Measurements from ENCODE around the gene SVIL. TPM values are rescaled to one million over a fixed set of nuclear protein-coding genes. Genes with fewer than 3 reads are reported as not detected.

Gene SVIL
- total RNA-seq, 1 experiment from 2014 or later, result 15.3 TPM

DNA sequence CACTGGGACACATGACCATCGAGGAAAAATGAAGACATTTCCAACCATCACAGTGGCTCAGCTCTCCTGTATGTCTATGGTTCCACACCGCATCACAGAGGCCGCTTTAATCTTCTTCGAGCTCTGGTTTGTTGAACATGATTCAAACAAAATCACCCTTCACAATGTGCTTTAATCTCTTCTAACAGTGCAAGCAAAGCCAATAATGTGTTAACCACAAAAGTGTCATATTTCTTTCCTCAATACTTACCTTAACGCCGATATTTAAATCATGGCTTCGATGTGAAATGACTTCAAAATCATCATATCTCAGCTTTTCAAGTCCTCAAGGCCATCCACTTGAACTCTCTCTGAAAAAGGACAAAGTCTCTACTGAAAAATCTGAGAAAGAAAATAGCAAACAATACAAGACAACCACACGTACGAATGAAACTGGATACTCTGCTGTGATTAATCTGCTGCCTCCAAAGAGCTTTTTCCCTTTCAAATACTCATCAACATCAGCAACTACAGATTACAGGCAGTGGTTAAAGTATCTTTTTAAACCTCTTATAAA is 23.0 kb upstream of the SVIL start:
- Histone ChIP-seq H3K27me3 (ENCODE audit: insufficient read depth, low read length) (no peaks in the 10 kb centered on the region), H2AK5ac (ENCODE audit: insufficient read length, low read length) (no peak overlapping the region), H2BK5ac (ENCODE audit: insufficient read length, low read length) (no peak overlapping the region), H3K79me2 (ENCODE audit: insufficient read depth, low read length) (no peaks in the 10 kb centered on the region), H3K4ac (ENCODE audit: low read depth, low read length) (no peak overlapping the region), H4K5ac (ENCODE audit: insufficient read length, low read depth, low read length) (no peak overlapping the region), H2BK20ac (ENCODE audit: low read depth, low read length, poor library complexity, severe bottlenecking) (no peak overlapping the region), H3K9ac (ENCODE audit: extremely low read depth, insufficient read length, low read length) (no peak overlapping the region), H3K27ac (ENCODE audit: insufficient read length, low read depth, low read length) (no peak overlapping the region), H3K56ac (ENCODE audit: insufficient read length, low read depth, low read length) (no peak overlapping the region), H2BK15ac (ENCODE audit: low read depth, low read length) (no peak overlapping the region), H3K79me1 (ENCODE audit: insufficient read depth, low read depth, low read length, poor library complexity, severe bottlenecking) (no peaks in the 10 kb centered on the region), H2BK120ac (ENCODE audit: low read depth, low read length, poor library complexity, severe bottlenecking) (no peak overlapping the region), H3K4me2 (ENCODE audit: insufficient read depth, insufficient read length, low read length) (no peak overlapping the region), H3K18ac (ENCODE audit: insufficient read length, low read depth, low read length) (no peak overlapping the region), H3K23ac (ENCODE audit: insufficient read length, low read depth, low read length) (no peak overlapping the region), H4K20me1 (ENCODE audit: control insufficient read depth, insufficient read depth, insufficient read length) (no peaks in the 10 kb centered on the region), H2AFZ (ENCODE audit: low read length) (no peak overlapping the region), H4K8ac (replicated peaks; ENCODE audit: insufficient read length, low read depth, low read length) (no peak overlapping the region), H3T11ph (ENCODE audit: low read length) (no peak overlapping the region), H3K14ac (ENCODE audit: insufficient read depth, low read length) (no peak overlapping the region), H2BK12ac (ENCODE audit: insufficient read length, low read depth, low read length) (no peak overlapping the region), H3K9me3 (ENCODE audit: control insufficient read depth, low read depth, low read length) (peaks cover 4% of the 10 kb centered on the region), H3K23me2 (ENCODE audit: insufficient read length, low read depth, low read length, poor library complexity, severe bottlenecking) (no peaks in the 10 kb centered on the region), H3K4me1 (ENCODE audit: insufficient read depth, low read length) (peaks cover 5% of the 10 kb centered on the region), H4K91ac (ENCODE audit: insufficient read length, low read depth, low read length) (no peak overlapping the region)
- no peak overlapping the region for H3K27ac Mint-ChIP-seq
- H3K4me1 Mint-ChIP-seq, result peaks cover 19 to 22% of the 10 kb centered on the region in 2 experiments
- peaks cover 10 to 23% of the 10 kb centered on the region in 2 experiments for H3K9me3 Mint-ChIP-seq
- 100% methylated on average over 2 of the region's 9 CpGs for WGBS (ENCODE audit: extremely low coverage, insufficient read length, low lambda C conversion rate)
- TF ChIP-seq, protein P1, sequence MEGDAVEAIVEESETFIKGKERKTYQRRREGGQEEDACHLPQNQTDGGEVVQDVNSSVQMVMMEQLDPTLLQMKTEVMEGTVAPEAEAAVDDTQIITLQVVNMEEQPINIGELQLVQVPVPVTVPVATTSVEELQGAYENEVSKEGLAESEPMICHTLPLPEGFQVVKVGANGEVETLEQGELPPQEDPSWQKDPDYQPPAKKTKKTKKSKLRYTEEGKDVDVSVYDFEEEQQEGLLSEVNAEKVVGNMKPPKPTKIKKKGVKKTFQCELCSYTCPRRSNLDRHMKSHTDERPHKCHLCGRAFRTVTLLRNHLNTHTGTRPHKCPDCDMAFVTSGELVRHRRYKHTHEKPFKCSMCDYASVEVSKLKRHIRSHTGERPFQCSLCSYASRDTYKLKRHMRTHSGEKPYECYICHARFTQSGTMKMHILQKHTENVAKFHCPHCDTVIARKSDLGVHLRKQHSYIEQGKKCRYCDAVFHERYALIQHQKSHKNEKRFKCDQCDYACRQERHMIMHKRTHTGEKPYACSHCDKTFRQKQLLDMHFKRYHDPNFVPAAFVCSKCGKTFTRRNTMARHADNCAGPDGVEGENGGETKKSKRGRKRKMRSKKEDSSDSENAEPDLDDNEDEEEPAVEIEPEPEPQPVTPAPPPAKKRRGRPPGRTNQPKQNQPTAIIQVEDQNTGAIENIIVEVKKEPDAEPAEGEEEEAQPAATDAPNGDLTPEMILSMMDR (conservative IDR thresholded peaks at IDR 0.05), result no peak
- no peak overlapping the region for H3K4me3 Mint-ChIP-seq
- DNase-seq, result no peak
- no peaks in the 10 kb centered on the region for H3K27me3 Mint-ChIP-seq (ENCODE audit: low read depth)
- H3K36me3 Mint-ChIP-seq (ENCODE audit: insufficient read depth in 1 of 3, low read depth in 3 of 3), result peaks cover 31 to 35% (median 34%) of the 10 kb centered on the region in 3 experiments
